HL-60 (cell line): Measurements from ENCODE around the gene USP32.
"Not testable (repeated sequence)": the region's sequence is repeated elsewhere in the genome, so short reads cannot be mapped to it uniquely, and the experiment has no call there.

Experiments
- DNase-seq, 2 experiments: peaks; one replicate each; pipeline ENCODE4 v3.0.0-alpha.2; 2010 to 2020; ENCODE audit warnings: low read depth in 1 of 2, low spot score in 1 of 2
- H3K27ac ChIP-seq: fragments of 250-450 bp; sonication (Bioruptor Pico); replicated peaks from 2 replicates; pipeline ENCODE4 v1.5.1; 2020; ENCODE audit warnings: mild to moderate bottlenecking, moderate library complexity
- H3K27me3 ChIP-seq: fragments of 250-450 bp; sonication (Bioruptor Pico); 2 replicates; pipeline ENCODE4 v1.5.1; 2021; ENCODE audit warnings: mild to moderate bottlenecking, moderate library complexity; ENCODE audit not compliant: insufficient read depth, poor library complexity, severe bottlenecking
- H3K4me3 ChIP-seq: replicated peaks from 2 replicates; pipeline ENCODE4 v1.5.1; 2011; ENCODE audit warnings: mild to moderate bottlenecking, control low read depth, low read length; ENCODE audit not compliant: insufficient read depth
- GABPA ChIP-seq: IDR thresholded peaks from 2 replicates; pipeline ENCODE4 v1.6.1; 2012; ENCODE audit warnings: low read depth
- POLR2AphosphoS5 ChIP-seq: IDR thresholded peaks from 2 replicates; pipeline ENCODE4 v1.6.1; 2012; ENCODE audit warnings: low read depth
- REST ChIP-seq: IDR thresholded peaks from 2 replicates; pipeline ENCODE4 v1.6.1; 2012; ENCODE audit warnings: low read depth; ENCODE audit not compliant: insufficient replicate concordance
- SPI1 ChIP-seq: IDR thresholded peaks from 2 replicates; pipeline ENCODE4 v1.6.1; 2012; ENCODE audit warnings: low read depth, mild to moderate bottlenecking, borderline replicate concordance
- TF ChIP-seq, protein P1 (sequence below): IDR thresholded peaks from one replicate; pipeline ENCODE4 v1.5.1; 2011; ENCODE audit warnings: low read length, control low read depth, inconsistent platforms; ENCODE audit not compliant: insufficient read depth

Gene USP32

DNA sequence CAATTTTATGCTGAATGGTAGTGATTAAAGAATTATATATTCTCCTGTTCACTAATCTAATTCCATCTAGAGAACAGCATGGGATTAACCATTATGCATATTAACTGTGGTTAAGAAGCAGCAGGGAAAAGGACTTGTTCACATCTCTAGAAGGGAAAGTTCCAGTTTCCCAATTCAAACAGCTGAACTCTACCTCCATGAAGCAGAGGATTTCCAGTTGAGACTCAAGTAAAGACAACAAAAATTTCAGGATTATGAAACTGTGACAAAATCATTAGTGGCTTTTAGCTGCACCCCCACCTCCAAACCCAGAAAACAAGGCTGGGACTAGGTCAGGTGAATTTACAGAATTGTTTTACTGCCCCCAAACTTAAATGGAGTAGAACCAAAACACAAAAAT, 73.6 kb downstream of the USP32 start:
- no peak overlapping the region for H3K27ac ChIP-seq
- no peak overlapping the region for H3K4me3 ChIP-seq
- H3K27me3 ChIP-seq = no peaks in the 10 kb centered on the region
- TF ChIP-seq REST (no peak), GABPA (no peak), SPI1 (no peak), POLR2AphosphoS5 (no peak)
- TF ChIP-seq, protein P1, sequence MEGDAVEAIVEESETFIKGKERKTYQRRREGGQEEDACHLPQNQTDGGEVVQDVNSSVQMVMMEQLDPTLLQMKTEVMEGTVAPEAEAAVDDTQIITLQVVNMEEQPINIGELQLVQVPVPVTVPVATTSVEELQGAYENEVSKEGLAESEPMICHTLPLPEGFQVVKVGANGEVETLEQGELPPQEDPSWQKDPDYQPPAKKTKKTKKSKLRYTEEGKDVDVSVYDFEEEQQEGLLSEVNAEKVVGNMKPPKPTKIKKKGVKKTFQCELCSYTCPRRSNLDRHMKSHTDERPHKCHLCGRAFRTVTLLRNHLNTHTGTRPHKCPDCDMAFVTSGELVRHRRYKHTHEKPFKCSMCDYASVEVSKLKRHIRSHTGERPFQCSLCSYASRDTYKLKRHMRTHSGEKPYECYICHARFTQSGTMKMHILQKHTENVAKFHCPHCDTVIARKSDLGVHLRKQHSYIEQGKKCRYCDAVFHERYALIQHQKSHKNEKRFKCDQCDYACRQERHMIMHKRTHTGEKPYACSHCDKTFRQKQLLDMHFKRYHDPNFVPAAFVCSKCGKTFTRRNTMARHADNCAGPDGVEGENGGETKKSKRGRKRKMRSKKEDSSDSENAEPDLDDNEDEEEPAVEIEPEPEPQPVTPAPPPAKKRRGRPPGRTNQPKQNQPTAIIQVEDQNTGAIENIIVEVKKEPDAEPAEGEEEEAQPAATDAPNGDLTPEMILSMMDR = no peak
- DNase-seq = no peak

DNA sequence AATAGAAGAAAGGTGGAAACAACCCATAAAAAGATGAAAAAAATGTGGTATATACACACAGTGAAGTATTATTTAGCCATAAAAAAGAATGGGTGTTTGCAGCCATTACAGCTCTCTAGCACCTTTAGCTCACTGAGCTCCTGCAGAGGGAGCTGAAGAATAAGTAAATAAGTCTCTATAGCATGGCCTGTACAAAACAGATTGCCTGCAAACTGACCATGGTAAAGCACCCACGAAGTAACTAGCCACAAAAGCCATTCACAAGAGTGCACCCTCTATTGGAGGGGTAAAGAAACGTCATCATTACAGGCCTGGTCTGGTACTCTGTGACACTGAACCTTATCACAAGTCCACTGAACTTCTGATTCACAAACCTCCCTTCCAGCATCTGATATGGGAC, 76.3 kb downstream of the USP32 start:
- H3K4me3 ChIP-seq = no peak overlapping the region
- TF ChIP-seq, protein P1 = no peak
- TF ChIP-seq GABPA (no peak), SPI1 (no peak), REST (no peak), POLR2AphosphoS5 (no peak)
- peak in 1 of 2 experiments; percentile 28 for DNase-seq
- H3K27ac ChIP-seq = no peak overlapping the region
- H3K27me3 ChIP-seq = no peaks in the 10 kb centered on the region

DNA sequence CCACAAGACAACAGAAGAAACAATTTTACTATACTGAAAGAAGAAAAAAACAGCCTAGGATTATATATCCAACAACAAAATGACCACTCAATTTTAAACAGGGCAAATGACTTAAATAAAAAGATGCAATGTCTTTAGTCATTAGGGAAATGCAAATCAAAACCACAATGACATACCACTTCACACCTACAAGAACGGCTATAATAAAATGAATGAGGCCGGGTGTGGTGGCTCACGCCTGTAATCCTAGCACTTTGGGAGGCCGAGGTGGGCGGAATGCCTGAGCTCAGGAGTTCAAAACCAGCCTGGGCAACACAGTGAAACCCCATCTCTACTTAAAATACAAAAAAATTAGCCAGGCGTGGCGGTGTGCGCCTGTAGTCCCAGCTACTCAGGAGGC, 77.0 kb downstream of the USP32 start:
- H3K27ac ChIP-seq, H3K4me3 ChIP-seq, DNase-seq, H3K27me3 ChIP-seq: not testable (repeated sequence)

GRCh38 chr17:60314423-60314822, 77.5 kb downstream of the USP32 start:
- no peak overlapping the region for H3K4me3 ChIP-seq
- TF ChIP-seq SPI1 (no peak), POLR2AphosphoS5 (no peak), GABPA (no peak), REST (no peak)
- TF ChIP-seq, protein P1 = no peak
- H3K27me3 ChIP-seq = no peaks in the 10 kb centered on the region
- no peak overlapping the region for H3K27ac ChIP-seq
- no peak for DNase-seq
